Neural progenitor cell (in vitro differentiated cells): ENCODE measurements around the gene CISTR.

ENCODE experiments used
- EZH2 ChIP-seq: fragments of 200-600 bp; sonication (generic); IDR thresholded peaks from 2 replicates; pipeline ENCODE4 v1.6.1; 2017; ENCODE audit warnings: antibody characterized with exemption, mild to moderate bottlenecking, moderate library complexity
- TF ChIP-seq, protein P1 (sequence below): fragments of 200-600 bp; sonication (generic); IDR thresholded peaks from 2 replicates; pipeline ENCODE4 v1.5.1; 2017; ENCODE audit warnings: antibody characterized with exemption, mild to moderate bottlenecking

DNA sequence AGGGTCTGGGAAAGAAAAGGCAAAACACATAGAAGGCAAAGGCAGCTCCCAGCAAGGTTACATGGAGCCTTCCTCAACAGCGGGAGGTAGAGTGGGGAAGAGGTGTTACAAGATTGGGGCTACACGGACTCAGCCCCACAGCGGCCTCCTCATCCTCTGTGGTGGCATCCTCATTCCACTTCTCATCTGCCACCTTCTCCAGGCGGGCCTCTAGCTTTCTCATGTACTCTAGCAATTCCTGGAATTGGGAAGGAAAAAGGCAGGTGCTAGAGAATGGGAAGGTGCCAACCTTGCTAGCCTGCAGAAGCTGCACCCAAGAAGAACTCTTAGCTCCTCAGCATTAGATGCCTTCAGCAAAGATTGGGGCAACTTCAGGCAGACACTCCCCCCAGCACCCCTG, 37.8 kb downstream of the CISTR start:
- TF ChIP-seq, protein P1, sequence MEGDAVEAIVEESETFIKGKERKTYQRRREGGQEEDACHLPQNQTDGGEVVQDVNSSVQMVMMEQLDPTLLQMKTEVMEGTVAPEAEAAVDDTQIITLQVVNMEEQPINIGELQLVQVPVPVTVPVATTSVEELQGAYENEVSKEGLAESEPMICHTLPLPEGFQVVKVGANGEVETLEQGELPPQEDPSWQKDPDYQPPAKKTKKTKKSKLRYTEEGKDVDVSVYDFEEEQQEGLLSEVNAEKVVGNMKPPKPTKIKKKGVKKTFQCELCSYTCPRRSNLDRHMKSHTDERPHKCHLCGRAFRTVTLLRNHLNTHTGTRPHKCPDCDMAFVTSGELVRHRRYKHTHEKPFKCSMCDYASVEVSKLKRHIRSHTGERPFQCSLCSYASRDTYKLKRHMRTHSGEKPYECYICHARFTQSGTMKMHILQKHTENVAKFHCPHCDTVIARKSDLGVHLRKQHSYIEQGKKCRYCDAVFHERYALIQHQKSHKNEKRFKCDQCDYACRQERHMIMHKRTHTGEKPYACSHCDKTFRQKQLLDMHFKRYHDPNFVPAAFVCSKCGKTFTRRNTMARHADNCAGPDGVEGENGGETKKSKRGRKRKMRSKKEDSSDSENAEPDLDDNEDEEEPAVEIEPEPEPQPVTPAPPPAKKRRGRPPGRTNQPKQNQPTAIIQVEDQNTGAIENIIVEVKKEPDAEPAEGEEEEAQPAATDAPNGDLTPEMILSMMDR, result no peak
- TF ChIP-seq EZH2, result no peak
